K562 (cell line): Measurements from ENCODE around the gene SH3BP2. TPM values are rescaled to one million over a fixed set of nuclear protein-coding genes. Genes with fewer than 3 reads are reported as not detected.

Experiments used
- CSDE1 ChIP-seq, 2 experiments: fragments of 450-650 bp; IDR thresholded peaks; 2 replicates each; pipeline ENCODE4 v1.6.1; 2016; ENCODE audit warnings: mild to moderate bottlenecking in 1 of 2
- MAFF ChIP-seq: IDR thresholded peaks from 2 replicates; pipeline ENCODE4 v1.6.1; 2012; ENCODE audit warnings: low read length, improper control_type of control experiment
- NR2F6 ChIP-seq: fragments of 450-650 bp; formaldehyde crosslinking; IDR thresholded peaks from 2 replicates; pipeline ENCODE4 v1.4.0; 2020; ENCODE audit warnings: mild to moderate bottlenecking
- RBM25 ChIP-seq: fragments of 200-400 bp; formaldehyde crosslinking; IDR thresholded peaks from 2 replicates; pipeline ENCODE4 v1.6.1; 2018; ENCODE audit warnings: low read length, low read depth, moderate library complexity; ENCODE audit not compliant: severe bottlenecking
- TAF7 ChIP-seq: fragments of 450-650 bp; IDR thresholded peaks from 2 replicates; pipeline ENCODE4 v1.6.1; 2016; ENCODE audit warnings: missing genetic modification characterization, missing compliant biosample characterization
- TRIM28 ChIP-seq: fragments of 450-650 bp; IDR thresholded peaks from 2 replicates; pipeline ENCODE4 v1.6.1; 2017
- ZNF232 ChIP-seq: sonication (generic); formaldehyde crosslinking; IDR thresholded peaks from 2 replicates; pipeline ENCODE4 v1.8.0; 2022; ENCODE audit warnings: mild to moderate bottlenecking, missing genetic modification reagents
- polyA plus RNA-seq, 8 experiments: library from polyadenylated mRNA; depleted of rRNA in 4 of 8; stranded (reverse) in 5 of 8; unstranded in 3 of 8; fragments of >200 nt; fragmentation: Nextera tagmentation in 2 of 8; fragmentation: Illumina TruSeq in 1 of 8; extraction: Ambion mirVana in 2 of 8; extraction: Trizol in 1 of 8; gene quantifications; 2 replicates each; pipeline versions ENCODE4 v1.2.1 to v1.2.3, GENCODE V29; 2011 to 2014; ENCODE audit warnings: inconsistent platforms in 1 of 8, missing spikeins in 1 of 8
- total RNA-seq, 7 experiments: library from RNA; depleted of rRNA in 6 of 7; stranded (reverse); fragments of >200 nt in 6 of 7; fragmentation: Illumina TruSeq in 2 of 7; extraction: Trizol in 2 of 7; gene quantifications; 2 replicates each; pipeline versions ENCODE4 v1.2.1 to v1.2.3, GENCODE V29; 2011 to 2021; ENCODE audit warnings: low replicate concordance in 1 of 7
- TF ChIP-seq, protein P1 (sequence below), 2 experiments: fragments of 450-650 bp in 1 of 2; sonication (generic) in 1 of 2; formaldehyde crosslinking in 1 of 2; IDR thresholded peaks; 2 replicates each; pipeline versions ENCODE4 v1.7.1 to v1.9.0; 2016 to 2022; ENCODE audit warnings: inconsistent platforms in 1 of 2, mild to moderate bottlenecking in 1 of 2, missing genetic modification reagents in 1 of 2
- TF ChIP-seq, protein P2 (sequence below): fragments of 450-650 bp; conservative IDR thresholded peaks from 2 replicates; pipeline ENCODE4 v1.6.1; 2016; ENCODE audit warnings: missing genetic modification characterization, low read depth, mild to moderate bottlenecking, missing compliant biosample characterization, moderate library complexity
- TF ChIP-seq, protein P3 (sequence below): fragments of 250-450 bp; sonication (Bioruptor Pico); IDR thresholded peaks from 2 replicates; pipeline ENCODE4 v1.8.0; 2021; ENCODE audit warnings: moderate library complexity, mild to moderate bottlenecking, inconsistent platforms
- TF ChIP-seq, protein P4 (sequence below): fragments of 150-350 bp; IDR thresholded peaks from 2 replicates; pipeline ENCODE4 v1.6.1; 2014; ENCODE audit warnings: low read depth, mild to moderate bottlenecking, low read length, borderline replicate concordance

SH3BP2 gene
- total and polyA plus RNA-seq, 9 of the 15 experiments (the other 6 are each of a cell fraction or from before 2014, with no cell fraction given) = 0.34 to 16.0 (median 5.1) TPM

DNA sequence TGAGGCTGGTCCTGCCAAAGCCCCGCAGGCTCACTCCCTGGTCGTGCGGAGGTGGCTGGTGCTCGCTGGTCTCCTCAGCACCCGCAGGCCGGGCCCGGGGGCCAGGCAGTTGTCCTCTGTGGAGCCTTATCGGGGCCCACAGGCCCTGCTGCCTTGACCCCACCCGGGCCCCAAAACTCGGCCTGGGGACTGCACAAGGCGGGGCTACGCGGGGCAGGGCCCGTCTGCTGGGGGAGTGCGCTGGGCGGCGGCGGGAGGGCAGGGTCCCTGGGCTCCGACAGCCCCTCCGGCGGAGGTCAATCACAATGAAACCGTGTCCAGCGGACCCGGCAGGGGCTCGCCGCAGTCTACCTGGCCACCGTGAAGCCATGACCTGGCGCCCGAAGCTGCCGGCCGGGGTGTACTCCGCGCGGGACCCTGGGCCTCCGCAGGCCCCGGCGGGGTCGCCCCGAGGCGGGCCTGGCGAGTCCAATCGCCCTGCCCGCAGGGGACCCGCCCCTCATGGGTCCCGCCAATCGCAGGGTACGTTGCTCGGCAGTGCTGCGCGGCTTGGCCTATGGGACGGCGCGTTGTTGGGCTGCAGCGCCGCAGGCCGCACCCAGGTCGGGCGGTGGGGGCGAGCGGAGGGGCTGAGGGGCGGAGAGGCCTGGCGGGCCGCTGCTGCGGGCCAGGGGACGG is 50.5 kb downstream of the SH3BP2 start, which contains the start of gene ADD1 (continued):
- TF ChIP-seq, protein P1, sequence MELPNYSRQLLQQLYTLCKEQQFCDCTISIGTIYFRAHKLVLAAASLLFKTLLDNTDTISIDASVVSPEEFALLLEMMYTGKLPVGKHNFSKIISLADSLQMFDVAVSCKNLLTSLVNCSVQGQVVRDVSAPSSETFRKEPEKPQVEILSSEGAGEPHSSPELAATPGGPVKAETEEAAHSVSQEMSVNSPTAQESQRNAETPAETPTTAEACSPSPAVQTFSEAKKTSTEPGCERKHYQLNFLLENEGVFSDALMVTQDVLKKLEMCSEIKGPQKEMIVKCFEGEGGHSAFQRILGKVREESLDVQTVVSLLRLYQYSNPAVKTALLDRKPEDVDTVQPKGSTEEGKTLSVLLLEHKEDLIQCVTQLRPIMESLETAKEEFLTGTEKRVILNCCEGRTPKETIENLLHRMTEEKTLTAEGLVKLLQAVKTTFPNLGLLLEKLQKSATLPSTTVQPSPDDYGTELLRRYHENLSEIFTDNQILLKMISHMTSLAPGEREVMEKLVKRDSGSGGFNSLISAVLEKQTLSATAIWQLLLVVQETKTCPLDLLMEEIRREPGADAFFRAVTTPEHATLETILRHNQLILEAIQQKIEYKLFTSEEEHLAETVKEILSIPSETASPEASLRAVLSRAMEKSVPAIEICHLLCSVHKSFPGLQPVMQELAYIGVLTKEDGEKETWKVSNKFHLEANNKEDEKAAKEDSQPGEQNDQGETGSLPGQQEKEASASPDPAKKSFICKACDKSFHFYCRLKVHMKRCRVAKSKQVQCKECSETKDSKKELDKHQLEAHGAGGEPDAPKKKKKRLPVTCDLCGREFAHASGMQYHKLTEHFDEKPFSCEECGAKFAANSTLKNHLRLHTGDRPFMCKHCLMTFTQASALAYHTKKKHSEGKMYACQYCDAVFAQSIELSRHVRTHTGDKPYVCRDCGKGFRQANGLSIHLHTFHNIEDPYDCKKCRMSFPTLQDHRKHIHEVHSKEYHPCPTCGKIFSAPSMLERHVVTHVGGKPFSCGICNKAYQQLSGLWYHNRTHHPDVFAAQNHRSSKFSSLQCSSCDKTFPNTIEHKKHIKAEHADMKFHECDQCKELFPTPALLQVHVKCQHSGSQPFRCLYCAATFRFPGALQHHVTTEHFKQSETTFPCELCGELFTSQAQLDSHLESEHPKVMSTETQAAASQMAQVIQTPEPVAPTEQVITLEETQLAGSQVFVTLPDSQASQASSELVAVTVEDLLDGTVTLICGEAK (IDR thresholded peaks at IDR 0.05) = no peak
- TF ChIP-seq, protein P1 (CRISPR knock-in tag; IDR thresholded peaks at IDR 0.05) = no peak
- TF ChIP-seq, protein P2, sequence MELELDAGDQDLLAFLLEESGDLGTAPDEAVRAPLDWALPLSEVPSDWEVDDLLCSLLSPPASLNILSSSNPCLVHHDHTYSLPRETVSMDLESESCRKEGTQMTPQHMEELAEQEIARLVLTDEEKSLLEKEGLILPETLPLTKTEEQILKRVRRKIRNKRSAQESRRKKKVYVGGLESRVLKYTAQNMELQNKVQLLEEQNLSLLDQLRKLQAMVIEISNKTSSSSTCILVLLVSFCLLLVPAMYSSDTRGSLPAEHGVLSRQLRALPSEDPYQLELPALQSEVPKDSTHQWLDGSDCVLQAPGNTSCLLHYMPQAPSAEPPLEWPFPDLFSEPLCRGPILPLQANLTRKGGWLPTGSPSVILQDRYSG = no peak
- no peak for TF ChIP-seq TRIM28
- peak; percentile 100 for TF ChIP-seq RBM25
- no peak for TF ChIP-seq MAFF
- no peak for TF ChIP-seq CSDE1 (IDR thresholded peaks at IDR 0.05)
- TF ChIP-seq NR2F6 (CRISPR knock-in tag) = no peak
- no peak for TF ChIP-seq ZNF232 (CRISPR knock-in tag)
- TF ChIP-seq TAF7 (tag) = no peak
- TF ChIP-seq, protein P3, sequence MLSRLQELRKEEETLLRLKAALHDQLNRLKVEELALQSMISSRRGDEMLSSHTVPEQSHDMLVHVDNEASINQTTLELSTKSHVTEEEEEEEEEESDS (CRISPR knock-in tag) = no peak
- TF ChIP-seq, protein P4, sequence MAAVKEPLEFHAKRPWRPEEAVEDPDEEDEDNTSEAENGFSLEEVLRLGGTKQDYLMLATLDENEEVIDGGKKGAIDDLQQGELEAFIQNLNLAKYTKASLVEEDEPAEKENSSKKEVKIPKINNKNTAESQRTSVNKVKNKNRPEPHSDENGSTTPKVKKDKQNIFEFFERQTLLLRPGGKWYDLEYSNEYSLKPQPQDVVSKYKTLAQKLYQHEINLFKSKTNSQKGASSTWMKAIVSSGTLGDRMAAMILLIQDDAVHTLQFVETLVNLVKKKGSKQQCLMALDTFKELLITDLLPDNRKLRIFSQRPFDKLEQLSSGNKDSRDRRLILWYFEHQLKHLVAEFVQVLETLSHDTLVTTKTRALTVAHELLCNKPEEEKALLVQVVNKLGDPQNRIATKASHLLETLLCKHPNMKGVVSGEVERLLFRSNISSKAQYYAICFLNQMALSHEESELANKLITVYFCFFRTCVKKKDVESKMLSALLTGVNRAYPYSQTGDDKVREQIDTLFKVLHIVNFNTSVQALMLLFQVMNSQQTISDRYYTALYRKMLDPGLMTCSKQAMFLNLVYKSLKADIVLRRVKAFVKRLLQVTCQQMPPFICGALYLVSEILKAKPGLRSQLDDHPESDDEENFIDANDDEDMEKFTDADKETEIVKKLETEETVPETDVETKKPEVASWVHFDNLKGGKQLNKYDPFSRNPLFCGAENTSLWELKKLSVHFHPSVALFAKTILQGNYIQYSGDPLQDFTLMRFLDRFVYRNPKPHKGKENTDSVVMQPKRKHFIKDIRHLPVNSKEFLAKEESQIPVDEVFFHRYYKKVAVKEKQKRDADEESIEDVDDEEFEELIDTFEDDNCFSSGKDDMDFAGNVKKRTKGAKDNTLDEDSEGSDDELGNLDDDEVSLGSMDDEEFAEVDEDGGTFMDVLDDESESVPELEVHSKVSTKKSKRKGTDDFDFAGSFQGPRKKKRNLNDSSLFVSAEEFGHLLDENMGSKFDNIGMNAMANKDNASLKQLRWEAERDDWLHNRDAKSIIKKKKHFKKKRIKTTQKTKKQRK = no peak
